HG02981 (cell line): ENCODE data around the gene EDIL3.
"Not testable (repeated sequence)": the region's sequence is repeated elsewhere in the genome, so short reads cannot be mapped to it uniquely, and the experiment has no call there.

Experiments used
- ATAC-seq: cut with Tn5 transposase; IDR thresholded peaks from one replicate; pipeline ENCODE4 v1.9.1; 2021; ENCODE audit warnings: mild to moderate bottlenecking, moderate library complexity; ENCODE audit not compliant: unreplicated experiment

The EDIL3 gene

GRCh38 chr5:84085387-84086041, 299.2 kb downstream of the EDIL3 start:
- ATAC-seq: no peak

GRCh38 chr5:84080908-84081307, 303.8 kb downstream of the EDIL3 start:
- no peak for ATAC-seq

DNA sequence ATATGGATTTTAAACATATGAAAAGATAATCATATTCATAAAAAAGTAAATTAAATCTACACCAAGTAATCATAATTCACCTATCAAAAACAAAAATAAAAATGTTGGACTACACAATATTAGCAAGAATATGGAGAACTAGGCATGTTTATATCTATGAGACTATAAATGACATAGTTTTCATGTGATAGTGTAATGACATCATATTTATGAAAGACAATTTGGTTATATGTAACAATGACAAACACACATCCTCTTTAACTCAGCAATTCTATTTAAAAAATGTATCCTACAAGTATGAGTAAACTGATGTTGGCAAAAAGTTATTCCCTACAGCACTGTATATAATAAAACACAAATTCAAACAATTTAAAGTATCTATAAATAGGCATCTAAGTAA, 312.3 kb downstream of the EDIL3 start:
- no peak for ATAC-seq

DNA sequence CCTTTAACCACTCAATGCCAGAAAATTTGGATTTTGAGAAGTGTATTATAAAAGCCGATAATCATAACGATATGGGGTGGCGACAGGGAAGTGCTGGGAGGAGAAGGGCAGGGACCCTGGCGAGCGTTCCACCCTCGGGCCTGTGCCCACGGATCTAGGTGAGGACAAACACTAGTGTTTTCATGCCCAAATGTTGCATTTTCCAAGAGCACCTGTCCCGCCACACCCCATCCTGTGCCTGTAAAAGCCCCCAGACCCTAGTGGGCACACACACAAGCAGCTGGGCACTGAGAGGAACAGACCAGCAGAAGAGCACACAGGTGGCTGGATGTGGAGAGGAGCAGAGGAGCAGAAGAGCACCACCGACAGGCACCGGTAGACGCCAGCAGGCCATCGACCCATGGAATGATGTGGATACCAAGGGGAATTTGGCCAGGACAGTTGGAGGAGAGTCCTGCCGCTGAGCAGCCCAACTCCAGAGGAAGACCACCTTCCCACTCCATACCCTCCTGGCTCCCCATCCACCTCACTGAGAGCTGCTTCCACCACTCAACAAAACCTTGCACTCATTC, 315.0 kb downstream of the EDIL3 start:
- no peak for ATAC-seq

DNA sequence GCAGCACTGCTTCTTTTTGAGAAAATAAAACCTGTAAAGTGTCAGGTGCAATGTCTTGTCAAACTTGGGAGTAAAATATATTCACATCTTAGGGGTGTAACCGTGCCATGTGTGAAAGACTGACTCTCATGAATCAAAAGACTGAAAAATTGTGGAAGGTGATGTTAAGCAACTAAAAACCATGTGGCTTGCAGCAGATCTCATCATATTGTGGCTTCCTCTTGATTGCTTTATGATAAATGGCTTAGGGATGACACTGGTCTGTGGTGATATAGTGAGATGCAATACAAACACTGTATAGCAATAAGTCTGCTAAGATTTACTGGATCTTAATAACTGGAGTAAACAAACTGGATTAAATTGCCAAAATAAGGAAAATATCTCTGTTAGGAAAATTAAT, 321.6 kb downstream of the EDIL3 start:
- ATAC-seq: no peak

DNA sequence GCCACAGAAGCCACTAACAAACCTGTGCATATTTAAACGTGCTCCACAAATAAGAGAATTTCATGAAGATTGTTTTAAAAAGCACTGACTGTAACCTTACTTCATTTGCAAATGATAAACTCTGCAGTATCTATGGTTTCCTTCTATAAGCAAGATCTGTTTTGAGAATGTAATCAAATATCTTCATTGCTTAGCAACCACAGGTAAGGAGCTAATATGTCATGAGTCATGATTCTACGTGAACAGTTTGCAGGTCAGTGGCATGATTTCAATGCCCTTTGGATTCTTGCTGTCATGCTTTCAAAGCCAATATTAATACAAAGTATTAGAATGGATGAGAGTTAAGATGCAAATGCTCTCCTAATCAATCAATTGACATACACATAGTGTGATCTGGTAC, 325.0 kb downstream of the EDIL3 start:
- no peak for ATAC-seq

- ATAC-seq: no peak
These were observed 326.1 kb downstream of the EDIL3 start for GRCh38 chr5:84058561-84058960.

DNA sequence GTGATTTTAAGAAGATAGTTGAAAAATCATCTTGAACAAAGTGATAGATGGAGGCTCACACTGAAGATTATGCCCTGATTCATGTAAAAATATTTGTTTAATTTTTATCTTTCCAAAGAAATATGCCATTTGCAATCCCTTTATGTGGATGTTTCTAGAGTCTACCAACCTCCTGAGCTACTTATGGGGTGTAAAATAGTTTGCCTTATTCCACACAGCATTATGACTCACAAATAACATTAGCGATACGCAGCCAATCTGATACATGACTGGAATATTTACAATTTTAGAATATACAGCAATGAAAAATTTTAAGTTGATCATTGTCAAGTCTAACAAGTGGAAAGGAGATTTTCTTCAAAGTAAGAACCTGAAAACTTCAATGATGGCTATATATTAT, 327.5 kb downstream of the EDIL3 start:
- no peak for ATAC-seq

DNA sequence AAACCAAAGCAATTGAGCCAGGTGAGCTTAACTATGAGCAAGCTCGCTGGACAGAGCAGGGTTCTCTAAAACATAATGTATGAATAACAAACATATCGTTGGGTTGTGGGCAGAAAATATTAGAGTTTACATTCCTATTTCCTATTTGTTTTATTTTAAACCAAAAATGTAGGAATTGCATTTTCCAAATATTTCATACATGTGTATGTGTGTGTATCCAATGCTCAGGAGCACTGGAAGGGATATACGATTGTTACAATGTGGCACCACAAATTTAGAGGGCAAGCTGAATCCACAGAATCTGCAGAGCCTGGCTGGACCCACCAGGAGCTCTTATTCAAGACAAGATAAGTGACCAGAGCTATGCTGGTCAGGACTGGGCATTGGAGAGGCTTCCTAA, 338.7 kb downstream of the EDIL3 start:
- ATAC-seq: no peak

GRCh38 chr5:84036842-84037241, 347.8 kb downstream of the EDIL3 start:
- ATAC-seq: no peak

DNA sequence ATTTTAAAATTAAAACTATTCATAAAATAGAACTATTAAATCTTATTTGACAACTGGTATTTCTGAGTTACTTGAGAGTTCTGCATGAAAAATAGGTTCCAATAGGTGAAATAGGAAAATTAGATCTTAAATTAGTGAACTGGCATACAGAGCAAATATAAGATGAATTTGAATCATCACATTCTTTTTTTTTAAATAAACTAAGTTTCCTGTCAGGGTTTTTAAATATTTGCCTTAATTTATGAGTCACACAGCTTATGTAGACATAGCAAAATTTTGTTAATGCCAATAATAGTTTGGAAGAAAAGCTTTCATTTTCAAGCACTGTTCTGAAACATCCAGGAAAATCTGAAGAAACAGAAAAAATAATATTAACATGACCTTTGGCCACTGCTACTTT, 352.4 kb downstream of the EDIL3 start:
- no peak for ATAC-seq

- ATAC-seq: no peak
These were observed 356.6 kb downstream of the EDIL3 start for GRCh38 chr5:84028093-84028492.

- ATAC-seq: not testable (repeated sequence)
These were observed 366.2 kb downstream of the EDIL3 start for GRCh38 chr5:84018521-84018920.

DNA sequence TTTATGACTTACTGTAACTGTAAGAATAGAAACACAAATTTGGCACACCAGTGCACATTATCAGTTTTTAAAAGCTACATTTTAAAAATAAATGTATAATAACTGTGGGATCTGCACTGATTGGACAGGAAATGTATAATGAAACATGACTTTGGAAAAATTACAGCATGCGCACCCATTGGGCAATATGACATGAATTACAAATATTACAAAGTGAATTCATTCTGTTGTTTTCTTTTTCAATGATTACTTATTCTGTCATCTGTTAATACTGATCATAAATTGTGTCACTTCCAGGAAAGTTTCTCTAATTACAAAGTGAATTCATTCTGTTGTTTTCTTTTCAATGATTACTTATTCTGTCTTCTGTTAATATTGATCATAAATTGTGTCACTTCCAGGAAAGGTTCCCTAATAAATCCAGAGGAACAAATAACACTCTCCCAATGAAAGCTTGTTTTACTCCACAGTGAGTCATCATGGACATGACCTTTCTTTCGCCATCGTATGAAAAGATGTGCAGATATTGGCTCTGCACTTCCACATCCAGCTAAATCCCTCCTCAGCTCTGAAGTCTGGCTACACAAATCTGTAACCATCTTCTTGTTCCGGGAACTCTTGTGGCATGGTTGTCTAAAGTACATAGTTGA, 367.0 kb downstream of the EDIL3 start:
- no peak for ATAC-seq

DNA sequence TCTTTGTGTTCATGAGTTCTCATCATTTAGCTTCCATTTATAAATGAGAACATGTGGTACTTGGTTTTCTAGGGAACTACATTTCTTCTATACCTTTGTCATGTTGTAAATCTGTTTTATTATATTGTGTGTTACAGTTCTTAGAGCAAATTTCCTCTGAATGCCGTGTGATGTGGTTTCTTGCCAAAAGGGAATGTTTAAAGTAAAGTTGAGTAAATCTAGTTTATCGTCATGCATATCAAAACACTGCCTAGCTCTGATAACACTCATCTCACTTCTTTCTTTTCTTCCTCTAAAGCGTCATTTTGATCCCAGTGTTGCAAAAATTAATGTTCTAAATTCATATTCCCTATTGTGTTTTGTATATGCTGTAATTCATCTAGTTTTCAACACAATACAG, 368.6 kb downstream of the EDIL3 start:
- ATAC-seq: no peak

- no peak for ATAC-seq
These were observed 369.7 kb downstream of the EDIL3 start for GRCh38 chr5:84014966-84015365.

DNA sequence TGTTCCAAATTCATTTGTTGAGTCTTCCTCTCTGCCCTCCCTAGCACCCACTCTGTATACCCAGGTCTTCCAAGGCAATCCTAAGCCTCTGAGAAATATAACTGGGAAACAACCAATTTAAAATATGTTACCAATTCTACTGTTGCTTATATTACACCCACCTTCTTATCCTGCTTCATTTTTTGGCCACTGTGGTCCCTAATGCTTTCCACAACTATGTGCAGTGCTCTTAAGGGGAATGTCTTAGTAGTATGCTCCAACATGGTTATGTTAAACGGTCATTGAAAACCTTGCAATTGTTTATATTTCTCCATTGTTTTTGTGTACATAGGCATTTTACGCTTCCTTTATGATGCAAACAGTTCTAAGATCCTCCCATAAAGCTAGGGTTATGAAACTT, 390.9 kb downstream of the EDIL3 start:
- no peak for ATAC-seq

DNA sequence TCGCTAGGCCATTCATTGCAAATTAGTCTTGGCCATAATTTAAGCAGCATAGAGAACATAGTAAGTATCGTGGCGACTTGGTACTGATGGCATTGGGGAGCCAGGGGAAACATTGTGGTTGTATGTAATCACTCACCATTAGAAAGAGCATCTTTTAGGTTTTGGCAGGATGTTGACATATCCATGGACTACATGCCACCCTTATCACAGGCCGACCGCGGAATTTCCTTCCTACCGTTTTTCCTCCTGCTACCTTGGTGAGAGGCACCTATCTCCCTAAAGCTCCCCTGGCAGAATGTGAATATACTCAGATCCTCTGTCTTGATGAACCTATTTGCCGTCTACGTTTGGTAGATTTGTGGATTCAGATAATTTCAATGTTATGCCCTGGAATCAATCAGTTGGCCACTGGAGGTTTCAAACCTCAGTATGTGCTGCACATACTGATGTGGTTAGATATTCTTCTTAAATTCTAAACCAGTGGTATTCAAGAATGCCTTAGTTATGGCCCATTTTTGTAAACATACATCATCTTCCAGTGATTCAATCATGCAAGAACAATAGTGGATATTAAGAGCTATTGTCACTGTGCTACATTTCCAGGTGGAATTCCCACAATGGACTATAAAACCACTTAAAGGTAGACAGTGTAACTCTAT, 393.0 kb downstream of the EDIL3 start:
- no peak for ATAC-seq

- no peak for ATAC-seq
These were observed 396.4 kb downstream of the EDIL3 start for GRCh38 chr5:83988293-83988685.

GRCh38 chr5:83987513-83988292, 397.0 kb downstream of the EDIL3 start:
- no peak for ATAC-seq

DNA sequence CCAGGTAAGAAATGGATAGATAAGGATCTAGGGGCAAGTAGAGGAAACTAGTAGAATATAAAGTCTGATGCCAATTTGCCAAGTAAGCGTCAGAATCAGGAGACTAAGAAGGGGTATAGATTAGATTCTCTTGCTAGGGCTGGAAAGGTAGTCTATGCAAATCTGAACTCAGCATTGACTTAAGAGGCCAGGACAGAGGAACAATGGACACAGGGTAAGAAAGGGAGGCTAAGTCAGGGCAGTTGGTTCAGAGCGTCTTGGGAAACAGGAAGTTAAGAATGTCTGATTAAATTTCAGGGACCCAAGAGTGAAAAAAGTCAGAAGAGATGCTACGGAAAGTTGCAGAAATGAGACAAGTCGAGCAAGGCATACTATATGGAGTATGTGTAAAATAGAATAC, 400.8 kb downstream of the EDIL3 start:
- ATAC-seq: no peak
